HepG2 (cell line): ENCODE data around the gene MB. TPM values are rescaled to one million over a fixed set of nuclear protein-coding genes. Genes with fewer than 3 reads are reported as not detected.

Experiments used
- CBFB ChIP-seq: sonication (generic); formaldehyde crosslinking; IDR thresholded peaks from 2 replicates; pipeline ENCODE4 v1.4.0; 2020; ENCODE audit warnings: missing genetic modification reagents
- DPF2 ChIP-seq: sonication (generic); formaldehyde crosslinking; IDR thresholded peaks from 2 replicates; pipeline ENCODE4 v1.4.0; 2020; ENCODE audit warnings: mild to moderate bottlenecking, low read depth, missing genetic modification reagents, borderline replicate concordance
- HES4 ChIP-seq: sonication (generic); formaldehyde crosslinking; IDR thresholded peaks from 2 replicates; pipeline ENCODE4 v1.9.0; 2021; ENCODE audit warnings: mild to moderate bottlenecking, missing genetic modification reagents, borderline replicate concordance
- KDM2A ChIP-seq: sonication (generic); formaldehyde crosslinking; IDR thresholded peaks from 2 replicates; pipeline ENCODE4 v1.4.0; 2020; ENCODE audit warnings: low read depth, missing genetic modification reagents, borderline replicate concordance
- MAF1 ChIP-seq: sonication (generic); formaldehyde crosslinking; IDR thresholded peaks from 2 replicates; pipeline ENCODE4 v1.5.0; 2020; ENCODE audit warnings: missing genetic modification reagents, borderline replicate concordance
- PHB2 ChIP-seq: fragments of 450-650 bp; IDR thresholded peaks from 2 replicates; pipeline ENCODE4 v1.6.1; 2018; ENCODE audit not compliant: partially characterized antibody
- PTBP1 ChIP-seq: fragments of 200-400 bp; formaldehyde crosslinking; IDR thresholded peaks from 2 replicates; pipeline ENCODE4 v1.6.1; 2018; ENCODE audit warnings: low read length, low read depth; ENCODE audit not compliant: poor library complexity, severe bottlenecking
- REXO4 ChIP-seq: sonication (generic); formaldehyde crosslinking; IDR thresholded peaks from 2 replicates; pipeline ENCODE4 v1.8.0; 2022; ENCODE audit warnings: missing genetic modification reagents, mild to moderate bottlenecking, borderline replicate concordance
- SPEN ChIP-seq: sonication (generic); formaldehyde crosslinking; IDR thresholded peaks from 2 replicates; pipeline ENCODE4 v1.5.1; 2020; ENCODE audit warnings: low read depth, mild to moderate bottlenecking, missing genetic modification reagents
- U2AF1 ChIP-seq: fragments of 200-400 bp; formaldehyde crosslinking; optimal IDR thresholded peaks from 2 replicates; pipeline ENCODE3; 2017; ENCODE audit warnings: mild to moderate bottlenecking, low read depth, low read length
- ZFP82 ChIP-seq: sonication (generic); formaldehyde crosslinking; IDR thresholded peaks from 2 replicates; pipeline ENCODE4 v1.5.1; 2020; ENCODE audit warnings: mild to moderate bottlenecking, missing genetic modification reagents, borderline replicate concordance
- ZFY ChIP-seq: sonication (generic); formaldehyde crosslinking; IDR thresholded peaks from 2 replicates; pipeline ENCODE4 v1.4.0; 2020; ENCODE audit warnings: missing genetic modification reagents
- ZNF20 ChIP-seq: sonication (generic); formaldehyde crosslinking; IDR thresholded peaks from 2 replicates; pipeline ENCODE4 v1.4.0; 2020; ENCODE audit warnings: mild to moderate bottlenecking, moderate library complexity, missing genetic modification reagents
- ZNF224 ChIP-seq: sonication (generic); formaldehyde crosslinking; IDR thresholded peaks from 2 replicates; pipeline ENCODE4 v1.5.0; 2020; ENCODE audit warnings: mild to moderate bottlenecking, missing genetic modification reagents
- ZNF441 ChIP-seq: sonication (generic); formaldehyde crosslinking; IDR thresholded peaks from 2 replicates; pipeline ENCODE4 v1.7.0; 2021; ENCODE audit warnings: missing genetic modification reagents, borderline replicate concordance
- ZNF724P ChIP-seq: sonication (generic); formaldehyde crosslinking; IDR thresholded peaks from 2 replicates; pipeline ENCODE4 v1.8.0; 2022; ENCODE audit warnings: missing genetic modification reagents, borderline replicate concordance
- polyA plus RNA-seq, 8 experiments: library from polyadenylated mRNA; depleted of rRNA in 3 of 8; stranded (reverse) in 7 of 8; unstranded in 1 of 8; fragments of >200 nt; fragmentation: Illumina TruSeq in 4 of 8; extraction: Trizol in 4 of 8; gene quantifications; 2 replicates each; pipeline versions ENCODE4 v1.2.1 to v1.2.3, GENCODE V29; 2011 to 2016; ENCODE audit warnings: low read depth in 4 of 8, missing spikeins in 1 of 8, mixed read lengths in 1 of 8; ENCODE audit not compliant: insufficient read depth in 1 of 8
- total RNA-seq, 5 experiments: library from RNA; depleted of rRNA; stranded (reverse); fragments of >200 nt; fragmentation: Illumina TruSeq; extraction: Trizol; gene quantifications; 2 replicates each; pipeline ENCODE4 v1.2.3, GENCODE V29; 2016; ENCODE audit warnings: low read depth in 1 of 5
- TF ChIP-seq, protein P1 (sequence below): sonication (generic); formaldehyde crosslinking; IDR thresholded peaks from 2 replicates; pipeline ENCODE4 v1.9.0; 2021; ENCODE audit warnings: mild to moderate bottlenecking, missing genetic modification reagents
- TF ChIP-seq, protein P2 (sequence below): sonication (generic); formaldehyde crosslinking; IDR thresholded peaks from 2 replicates; pipeline ENCODE4 v1.9.0; 2021; ENCODE audit warnings: missing genetic modification reagents, borderline replicate concordance
- TF ChIP-seq, protein P3 (sequence below): sonication (generic); formaldehyde crosslinking; IDR thresholded peaks from 2 replicates; pipeline ENCODE4 v1.5.0; 2020; ENCODE audit warnings: missing genetic modification reagents, mild to moderate bottlenecking, borderline replicate concordance

The MB gene
- total and polyA plus RNA-seq, 2 of the 13 experiments (the other 11 are each of a cell fraction or from before 2014, with no cell fraction given), result 0.07 TPM; not detected in 1

DNA sequence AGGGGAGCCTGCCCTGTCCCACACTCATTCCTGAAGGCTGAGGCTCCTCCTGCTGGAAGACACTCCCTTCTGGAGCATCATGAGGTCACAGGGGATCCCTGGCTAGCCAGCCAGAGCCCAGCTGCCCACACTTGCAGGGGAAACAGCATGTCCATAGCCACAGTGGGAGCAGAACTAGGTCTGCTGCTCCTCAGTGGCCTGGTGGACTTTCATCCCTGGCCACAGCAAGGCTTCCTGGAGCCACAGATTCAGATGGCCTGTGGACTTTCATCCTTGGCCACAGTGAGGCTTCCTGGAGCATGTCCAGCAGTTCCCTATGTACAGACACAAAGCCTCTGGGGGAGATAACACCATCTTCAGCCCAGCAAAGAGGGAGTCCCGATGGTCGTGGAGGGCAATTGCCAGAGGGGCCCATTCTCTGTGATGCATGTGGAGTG, 25.2 kb upstream of the MB start (continued):
- TF ChIP-seq, protein P1, sequence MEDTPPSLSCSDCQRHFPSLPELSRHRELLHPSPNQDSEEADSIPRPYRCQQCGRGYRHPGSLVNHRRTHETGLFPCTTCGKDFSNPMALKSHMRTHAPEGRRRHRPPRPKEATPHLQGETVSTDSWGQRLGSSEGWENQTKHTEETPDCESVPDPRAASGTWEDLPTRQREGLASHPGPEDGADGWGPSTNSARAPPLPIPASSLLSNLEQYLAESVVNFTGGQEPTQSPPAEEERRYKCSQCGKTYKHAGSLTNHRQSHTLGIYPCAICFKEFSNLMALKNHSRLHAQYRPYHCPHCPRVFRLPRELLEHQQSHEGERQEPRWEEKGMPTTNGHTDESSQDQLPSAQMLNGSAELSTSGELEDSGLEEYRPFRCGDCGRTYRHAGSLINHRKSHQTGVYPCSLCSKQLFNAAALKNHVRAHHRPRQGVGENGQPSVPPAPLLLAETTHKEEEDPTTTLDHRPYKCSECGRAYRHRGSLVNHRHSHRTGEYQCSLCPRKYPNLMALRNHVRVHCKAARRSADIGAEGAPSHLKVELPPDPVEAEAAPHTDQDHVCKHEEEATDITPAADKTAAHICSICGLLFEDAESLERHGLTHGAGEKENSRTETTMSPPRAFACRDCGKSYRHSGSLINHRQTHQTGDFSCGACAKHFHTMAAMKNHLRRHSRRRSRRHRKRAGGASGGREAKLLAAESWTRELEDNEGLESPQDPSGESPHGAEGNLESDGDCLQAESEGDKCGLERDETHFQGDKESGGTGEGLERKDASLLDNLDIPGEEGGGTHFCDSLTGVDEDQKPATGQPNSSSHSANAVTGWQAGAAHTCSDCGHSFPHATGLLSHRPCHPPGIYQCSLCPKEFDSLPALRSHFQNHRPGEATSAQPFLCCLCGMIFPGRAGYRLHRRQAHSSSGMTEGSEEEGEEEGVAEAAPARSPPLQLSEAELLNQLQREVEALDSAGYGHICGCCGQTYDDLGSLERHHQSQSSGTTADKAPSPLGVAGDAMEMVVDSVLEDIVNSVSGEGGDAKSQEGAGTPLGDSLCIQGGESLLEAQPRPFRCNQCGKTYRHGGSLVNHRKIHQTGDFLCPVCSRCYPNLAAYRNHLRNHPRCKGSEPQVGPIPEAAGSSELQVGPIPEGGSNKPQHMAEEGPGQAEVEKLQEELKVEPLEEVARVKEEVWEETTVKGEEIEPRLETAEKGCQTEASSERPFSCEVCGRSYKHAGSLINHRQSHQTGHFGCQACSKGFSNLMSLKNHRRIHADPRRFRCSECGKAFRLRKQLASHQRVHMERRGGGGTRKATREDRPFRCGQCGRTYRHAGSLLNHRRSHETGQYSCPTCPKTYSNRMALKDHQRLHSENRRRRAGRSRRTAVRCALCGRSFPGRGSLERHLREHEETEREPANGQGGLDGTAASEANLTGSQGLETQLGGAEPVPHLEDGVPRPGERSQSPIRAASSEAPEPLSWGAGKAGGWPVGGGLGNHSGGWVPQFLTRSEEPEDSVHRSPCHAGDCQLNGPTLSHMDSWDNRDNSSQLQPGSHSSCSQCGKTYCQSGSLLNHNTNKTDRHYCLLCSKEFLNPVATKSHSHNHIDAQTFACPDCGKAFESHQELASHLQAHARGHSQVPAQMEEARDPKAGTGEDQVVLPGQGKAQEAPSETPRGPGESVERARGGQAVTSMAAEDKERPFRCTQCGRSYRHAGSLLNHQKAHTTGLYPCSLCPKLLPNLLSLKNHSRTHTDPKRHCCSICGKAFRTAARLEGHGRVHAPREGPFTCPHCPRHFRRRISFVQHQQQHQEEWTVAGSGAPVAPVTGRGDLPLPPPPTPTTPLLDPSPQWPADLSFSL (CRISPR knock-in tag), result no peak
- TF ChIP-seq DPF2 (CRISPR knock-in tag) (no peak; the same call in 1 of the 2 replicates), CBFB (CRISPR knock-in tag) (no peak), ZNF441 (CRISPR knock-in tag) (no peak), HES4 (CRISPR knock-in tag) (no peak), ZFP82 (CRISPR knock-in tag) (no peak), MAF1 (no peak), ZFY (CRISPR knock-in tag) (0 out of 2 replicates have a peak, but pooled peaks have one; percentile 21), ZNF224 (no peak), PHB2 (no peak), ZNF724P (no peak), SPEN (CRISPR knock-in tag) (peak; percentile 33; the same call in 1 of the 2 replicates), KDM2A (CRISPR knock-in tag) (peak; percentile 36; the same call in 1 of the 2 replicates), U2AF1 (no peak), ZNF20 (CRISPR knock-in tag) (no peak), REXO4 (CRISPR knock-in tag) (no peak), PTBP1 (no peak)
- TF ChIP-seq, protein P2, sequence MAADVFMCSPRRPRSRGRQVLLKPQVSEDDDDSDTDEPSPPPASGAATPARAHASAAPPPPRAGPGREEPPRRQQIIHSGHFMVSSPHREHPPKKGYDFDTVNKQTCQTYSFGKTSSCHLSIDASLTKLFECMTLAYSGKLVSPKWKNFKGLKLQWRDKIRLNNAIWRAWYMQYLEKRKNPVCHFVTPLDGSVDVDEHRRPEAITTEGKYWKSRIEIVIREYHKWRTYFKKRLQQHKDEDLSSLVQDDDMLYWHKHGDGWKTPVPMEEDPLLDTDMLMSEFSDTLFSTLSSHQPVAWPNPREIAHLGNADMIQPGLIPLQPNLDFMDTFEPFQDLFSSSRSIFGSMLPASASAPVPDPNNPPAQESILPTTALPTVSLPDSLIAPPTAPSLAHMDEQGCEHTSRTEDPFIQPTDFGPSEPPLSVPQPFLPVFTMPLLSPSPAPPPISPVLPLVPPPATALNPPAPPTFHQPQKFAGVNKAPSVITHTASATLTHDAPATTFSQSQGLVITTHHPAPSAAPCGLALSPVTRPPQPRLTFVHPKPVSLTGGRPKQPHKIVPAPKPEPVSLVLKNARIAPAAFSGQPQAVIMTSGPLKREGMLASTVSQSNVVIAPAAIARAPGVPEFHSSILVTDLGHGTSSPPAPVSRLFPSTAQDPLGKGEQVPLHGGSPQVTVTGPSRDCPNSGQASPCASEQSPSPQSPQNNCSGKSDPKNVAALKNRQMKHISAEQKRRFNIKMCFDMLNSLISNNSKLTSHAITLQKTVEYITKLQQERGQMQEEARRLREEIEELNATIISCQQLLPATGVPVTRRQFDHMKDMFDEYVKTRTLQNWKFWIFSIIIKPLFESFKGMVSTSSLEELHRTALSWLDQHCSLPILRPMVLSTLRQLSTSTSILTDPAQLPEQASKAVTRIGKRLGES (CRISPR knock-in tag), result no peak
- TF ChIP-seq, protein P3, sequence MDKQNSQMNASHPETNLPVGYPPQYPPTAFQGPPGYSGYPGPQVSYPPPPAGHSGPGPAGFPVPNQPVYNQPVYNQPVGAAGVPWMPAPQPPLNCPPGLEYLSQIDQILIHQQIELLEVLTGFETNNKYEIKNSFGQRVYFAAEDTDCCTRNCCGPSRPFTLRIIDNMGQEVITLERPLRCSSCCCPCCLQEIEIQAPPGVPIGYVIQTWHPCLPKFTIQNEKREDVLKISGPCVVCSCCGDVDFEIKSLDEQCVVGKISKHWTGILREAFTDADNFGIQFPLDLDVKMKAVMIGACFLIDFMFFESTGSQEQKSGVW (CRISPR knock-in tag), result no peak
